OCI-M2 (cell line): ENCODE data around the gene BOC.
"Not testable (repeated sequence)": the region's sequence is repeated elsewhere in the genome, so short reads cannot be mapped to it uniquely, and the experiment has no call there.

ENCODE experiments used
- DNase-seq: peaks from one replicate; lab custom pipeline; 2025; ENCODE audit not compliant: unreplicated experiment; lab: John Stamatoyannopoulos, UW

The BOC gene, protein sequence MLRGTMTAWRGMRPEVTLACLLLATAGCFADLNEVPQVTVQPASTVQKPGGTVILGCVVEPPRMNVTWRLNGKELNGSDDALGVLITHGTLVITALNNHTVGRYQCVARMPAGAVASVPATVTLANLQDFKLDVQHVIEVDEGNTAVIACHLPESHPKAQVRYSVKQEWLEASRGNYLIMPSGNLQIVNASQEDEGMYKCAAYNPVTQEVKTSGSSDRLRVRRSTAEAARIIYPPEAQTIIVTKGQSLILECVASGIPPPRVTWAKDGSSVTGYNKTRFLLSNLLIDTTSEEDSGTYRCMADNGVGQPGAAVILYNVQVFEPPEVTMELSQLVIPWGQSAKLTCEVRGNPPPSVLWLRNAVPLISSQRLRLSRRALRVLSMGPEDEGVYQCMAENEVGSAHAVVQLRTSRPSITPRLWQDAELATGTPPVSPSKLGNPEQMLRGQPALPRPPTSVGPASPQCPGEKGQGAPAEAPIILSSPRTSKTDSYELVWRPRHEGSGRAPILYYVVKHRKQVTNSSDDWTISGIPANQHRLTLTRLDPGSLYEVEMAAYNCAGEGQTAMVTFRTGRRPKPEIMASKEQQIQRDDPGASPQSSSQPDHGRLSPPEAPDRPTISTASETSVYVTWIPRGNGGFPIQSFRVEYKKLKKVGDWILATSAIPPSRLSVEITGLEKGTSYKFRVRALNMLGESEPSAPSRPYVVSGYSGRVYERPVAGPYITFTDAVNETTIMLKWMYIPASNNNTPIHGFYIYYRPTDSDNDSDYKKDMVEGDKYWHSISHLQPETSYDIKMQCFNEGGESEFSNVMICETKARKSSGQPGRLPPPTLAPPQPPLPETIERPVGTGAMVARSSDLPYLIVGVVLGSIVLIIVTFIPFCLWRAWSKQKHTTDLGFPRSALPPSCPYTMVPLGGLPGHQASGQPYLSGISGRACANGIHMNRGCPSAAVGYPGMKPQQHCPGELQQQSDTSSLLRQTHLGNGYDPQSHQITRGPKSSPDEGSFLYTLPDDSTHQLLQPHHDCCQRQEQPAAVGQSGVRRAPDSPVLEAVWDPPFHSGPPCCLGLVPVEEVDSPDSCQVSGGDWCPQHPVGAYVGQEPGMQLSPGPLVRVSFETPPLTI

DNA sequence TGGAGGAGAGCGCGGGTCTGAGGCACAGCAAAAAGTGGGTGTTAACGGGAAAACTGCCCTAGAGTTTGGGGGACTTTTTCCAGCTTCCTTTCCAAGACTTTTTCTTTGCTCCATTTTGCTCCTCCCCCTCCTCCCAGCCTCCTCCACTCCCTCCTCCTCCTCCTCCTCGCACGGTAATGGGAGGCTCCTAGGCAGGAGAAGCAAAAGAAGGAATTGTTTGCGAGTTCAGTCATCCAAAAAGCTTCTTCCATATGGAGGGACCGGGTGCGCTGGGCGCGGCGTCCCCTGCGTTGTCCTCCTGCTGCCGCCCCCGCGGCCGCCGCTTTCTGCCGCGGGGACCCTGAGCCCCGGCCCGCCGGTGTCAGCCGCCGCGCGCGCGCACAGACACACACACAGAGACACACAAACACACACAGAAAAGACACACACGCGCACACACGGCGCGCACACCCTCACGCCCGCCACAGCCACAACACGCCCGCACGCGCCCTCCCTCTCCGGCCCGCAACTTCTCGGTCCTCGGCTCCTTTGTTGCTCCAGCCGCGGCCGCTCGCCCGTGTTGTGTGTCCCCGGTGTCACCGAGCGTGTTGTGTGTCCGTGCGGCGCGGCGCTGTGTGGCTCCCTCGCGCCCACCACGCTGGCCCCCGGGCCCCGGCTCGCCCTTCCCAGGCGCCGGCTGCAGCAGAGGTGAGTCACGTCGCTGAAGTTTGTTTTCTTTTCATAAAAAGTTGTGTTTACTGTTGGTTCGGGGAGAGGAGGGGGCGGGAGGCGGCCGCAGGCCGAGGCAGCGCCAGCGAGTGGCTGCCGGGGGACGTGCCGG is at the start of gene BOC:
TSS of gene BOC (plus strand) at position 228 of the 820 bp plus-strand sequence. CDS start 38,246 bp downstream, outside the sequence.
- DNase-seq = no peak

DNA sequence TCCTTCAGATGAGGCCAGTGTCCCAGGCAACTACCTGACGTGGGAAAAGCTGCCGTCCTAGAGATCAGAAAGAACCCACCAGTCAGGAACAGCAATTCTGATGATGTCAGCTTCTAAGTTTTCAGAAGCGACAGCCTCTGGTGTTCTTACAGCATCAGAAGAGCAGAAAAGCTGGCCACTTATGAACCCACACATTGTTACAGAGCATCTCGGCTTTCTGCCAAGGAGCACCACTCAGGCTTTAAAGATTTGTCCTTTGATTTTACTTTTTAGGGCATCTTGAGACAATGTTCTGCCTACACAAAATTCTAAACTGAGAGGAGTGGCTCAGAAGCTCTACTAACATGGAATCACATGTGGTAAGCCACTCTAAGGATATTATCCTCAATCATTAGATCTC is 49.7 kb upstream of the BOC start:
- DNase-seq = no peak

DNA sequence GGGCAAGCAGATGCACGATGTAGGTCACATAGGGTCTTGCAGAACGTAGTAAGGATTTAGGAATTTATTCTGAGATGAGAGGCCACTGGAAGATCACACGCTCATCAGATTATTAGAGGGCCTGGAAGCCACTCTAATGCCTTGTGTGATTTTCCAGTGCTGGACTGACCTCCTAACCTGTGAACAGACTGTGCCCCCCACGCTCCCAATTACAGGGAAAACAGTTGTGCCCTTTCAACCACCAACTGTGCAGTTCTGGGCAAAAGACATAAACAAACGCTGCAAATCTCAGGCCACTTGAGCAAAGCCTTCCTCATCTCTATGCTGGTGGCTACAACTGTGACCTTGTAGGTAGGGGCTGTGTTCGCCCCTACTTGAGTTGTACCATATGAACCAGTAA is 48.2 kb upstream of the BOC start:
- DNase-seq = no peak

DNA sequence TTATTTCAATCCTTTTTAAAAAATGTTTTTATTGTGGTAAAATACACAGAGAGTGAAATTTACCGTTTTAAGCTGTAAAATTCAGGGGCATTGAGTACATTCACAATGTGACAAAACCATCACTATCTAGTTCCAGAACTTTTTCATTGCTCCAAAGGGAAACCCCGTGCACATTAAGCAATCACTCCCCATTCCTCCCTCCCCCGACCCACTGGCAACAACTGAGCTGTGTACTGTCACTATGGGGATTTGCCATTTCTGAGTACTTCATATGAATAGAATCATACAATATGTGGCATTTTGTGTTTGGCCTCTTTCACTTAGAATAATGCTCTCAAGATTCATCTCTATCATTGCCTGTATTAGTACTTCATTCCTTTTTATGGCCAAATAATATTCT is 45.5 kb upstream of the BOC start:
- no peak for DNase-seq

DNA sequence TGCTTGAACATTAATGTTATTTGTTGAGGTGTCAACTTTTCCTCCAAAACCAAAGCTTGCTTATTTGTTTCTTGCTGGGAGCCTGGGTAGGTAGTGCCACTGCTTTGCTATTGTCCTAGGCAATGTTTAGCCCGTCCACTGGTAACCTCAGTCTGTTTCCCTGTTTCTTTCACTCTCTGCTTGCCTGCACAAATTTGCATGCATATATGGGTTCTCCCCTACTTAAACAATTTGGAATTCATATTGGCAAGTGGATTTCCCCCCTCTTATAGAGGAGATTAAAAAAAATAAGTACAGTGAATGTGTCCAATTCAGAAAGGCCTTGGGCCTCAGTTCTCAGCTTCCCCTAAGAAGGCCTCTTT is 45.0 kb upstream of the BOC start:
- no peak for DNase-seq

DNA sequence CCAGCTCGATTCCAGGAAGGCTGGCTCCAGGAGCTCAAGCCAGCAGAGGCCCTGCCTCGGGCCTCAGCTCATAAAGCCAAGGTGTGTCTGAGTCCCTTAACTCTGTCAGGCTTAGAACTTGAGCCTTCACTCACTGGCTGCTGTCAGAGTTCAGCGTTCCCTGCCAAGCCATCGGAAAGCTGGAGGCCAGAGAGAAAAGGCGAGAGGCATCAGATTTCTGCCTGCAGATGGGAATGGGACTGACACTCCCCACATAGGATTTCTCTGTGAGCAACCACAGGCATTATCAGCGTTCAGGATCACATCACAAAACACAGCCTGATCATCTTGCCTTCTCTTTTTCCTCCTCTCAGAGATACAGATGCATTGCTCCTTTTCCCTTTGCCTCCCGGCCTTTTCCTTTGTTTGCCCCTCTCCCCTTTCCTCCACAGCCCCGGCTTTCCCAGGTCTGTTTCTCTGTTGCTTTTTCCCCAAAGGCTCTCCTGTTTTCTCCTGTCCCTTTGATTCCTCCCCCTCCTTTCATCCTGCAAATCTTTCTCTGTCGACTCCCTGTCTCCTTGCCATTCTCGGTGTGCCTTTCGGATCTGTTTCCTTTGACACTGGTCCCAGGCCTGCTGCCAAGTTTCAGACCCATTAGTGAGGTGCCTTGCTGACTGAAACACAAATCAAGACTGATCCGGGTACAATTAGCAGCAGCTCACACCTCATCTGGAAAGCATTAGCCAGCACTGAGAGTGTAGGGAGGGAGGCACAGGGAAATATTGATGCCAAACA is 44.5 kb upstream of the BOC start:
- no peak for DNase-seq

DNA sequence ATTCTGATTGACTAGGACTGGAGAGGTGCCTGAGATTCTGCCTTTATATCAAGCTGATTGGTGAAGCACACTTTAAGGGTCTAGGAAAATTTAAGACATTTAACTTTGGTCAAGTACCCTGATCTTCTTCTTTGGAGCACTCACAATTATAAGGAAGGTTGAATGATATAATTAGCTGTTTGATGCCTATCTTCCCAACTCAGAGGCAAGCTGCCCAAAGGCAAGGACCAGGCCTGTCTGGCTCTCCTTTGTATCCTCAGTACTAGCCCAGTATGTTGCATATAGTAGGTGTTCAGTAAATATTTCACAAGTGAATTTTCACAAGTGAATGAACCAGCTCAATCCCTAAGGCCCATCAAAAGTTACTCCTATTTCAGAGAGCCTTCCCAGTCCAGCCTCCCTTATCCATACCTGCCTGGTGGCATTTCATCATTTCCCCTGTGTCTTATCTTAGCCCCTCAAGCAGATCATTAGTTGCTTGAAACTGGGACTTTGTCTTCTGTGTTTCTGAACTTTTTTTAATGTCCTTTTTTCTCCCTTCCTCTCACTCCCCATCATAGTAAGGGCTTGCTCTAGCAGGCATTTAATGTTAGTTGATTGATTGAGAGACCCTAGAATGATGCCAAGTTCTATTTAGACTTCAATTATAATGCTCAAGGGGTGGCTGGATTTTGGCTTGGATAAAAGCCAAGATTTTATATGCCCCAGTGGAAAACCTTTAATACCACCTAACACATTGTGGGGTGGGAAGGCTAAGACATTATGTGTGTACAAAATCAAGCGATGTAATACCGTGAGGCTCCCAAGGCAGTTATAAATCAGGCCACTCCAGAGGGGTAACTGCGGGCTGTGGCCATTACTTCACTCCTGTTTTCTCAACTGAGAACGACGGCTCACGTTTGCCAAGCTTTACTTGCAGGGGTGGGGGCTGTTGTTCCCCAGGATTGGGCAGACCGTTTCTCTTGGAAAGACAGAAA is 43.2 kb upstream of the BOC start:
- no peak for DNase-seq

DNA sequence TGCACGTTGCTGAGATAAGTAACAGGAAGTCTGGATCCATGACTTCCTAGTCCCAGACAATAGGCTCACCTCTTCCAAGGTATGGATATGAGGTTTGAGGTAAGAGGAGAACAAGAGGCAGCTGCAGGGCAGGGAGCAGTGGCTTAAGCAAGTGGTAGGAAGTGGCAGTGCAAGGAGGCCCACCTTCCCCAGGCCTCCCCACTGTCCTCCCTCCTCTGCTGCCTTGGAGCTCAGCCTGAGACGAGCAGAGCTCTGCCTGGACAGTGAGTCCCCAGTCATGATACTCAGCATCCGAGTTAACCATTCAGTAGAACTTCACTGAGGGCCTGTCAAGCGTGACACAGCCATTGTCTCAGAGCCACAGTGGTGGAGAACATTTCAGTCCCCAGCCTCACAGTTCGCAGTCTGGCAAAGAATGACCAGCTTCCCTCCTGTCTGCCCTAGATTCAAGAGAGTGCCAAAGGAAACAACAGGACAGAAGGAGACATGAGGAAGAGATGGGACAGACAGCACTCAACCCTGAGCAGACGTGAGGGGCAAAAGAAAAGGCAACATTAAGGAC is 41.4 kb upstream of the BOC start:
- no peak for DNase-seq

DNA sequence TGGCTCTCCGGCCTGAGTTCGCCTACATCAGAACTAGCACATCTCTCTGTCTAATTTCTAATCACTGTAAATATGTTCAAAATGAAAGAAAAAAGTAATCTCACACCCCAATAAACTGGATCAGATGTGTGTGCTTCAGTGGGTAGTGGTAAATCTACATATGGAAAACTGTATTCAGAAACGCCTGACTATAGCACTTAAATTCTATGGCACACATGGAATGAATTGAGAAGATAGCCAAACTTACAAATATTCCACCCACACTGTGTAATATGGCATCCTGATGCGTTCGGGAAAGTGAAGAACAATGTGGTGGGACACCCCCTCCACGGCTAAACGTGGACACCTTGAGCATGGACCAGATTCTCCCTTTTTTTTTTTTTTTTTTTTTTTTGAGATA is 40.6 kb upstream of the BOC start:
- DNase-seq = no peak

DNA sequence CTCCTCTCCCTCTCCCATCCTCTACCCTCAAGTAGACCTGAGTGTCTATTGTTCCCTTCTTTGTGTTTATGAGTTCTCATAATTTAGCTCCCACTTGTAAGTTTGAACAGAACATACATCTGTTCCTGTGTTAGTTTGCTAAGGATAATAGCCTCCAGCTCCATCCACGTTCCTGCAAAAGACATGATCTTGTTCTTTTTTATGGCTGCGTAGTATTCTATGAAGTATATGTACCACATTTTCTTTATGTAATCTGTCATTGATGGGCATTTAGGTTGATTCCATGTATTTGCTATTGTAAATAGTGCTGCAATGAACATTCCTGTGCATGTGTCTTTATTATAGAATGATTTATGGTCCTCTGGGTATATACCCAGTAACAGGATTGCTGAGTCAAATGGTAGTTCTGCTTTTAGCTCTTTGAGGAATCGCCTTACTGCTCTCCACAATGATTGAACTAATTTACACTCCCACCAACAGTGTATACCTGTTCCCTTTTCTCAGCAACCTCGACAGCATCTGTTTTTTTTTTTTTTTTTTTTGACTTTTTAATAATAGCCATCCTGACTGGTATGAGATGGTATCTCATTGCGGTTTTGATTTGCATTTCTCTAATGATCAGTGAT is 39.6 kb upstream of the BOC start:
- not testable (repeated sequence) for DNase-seq

DNA sequence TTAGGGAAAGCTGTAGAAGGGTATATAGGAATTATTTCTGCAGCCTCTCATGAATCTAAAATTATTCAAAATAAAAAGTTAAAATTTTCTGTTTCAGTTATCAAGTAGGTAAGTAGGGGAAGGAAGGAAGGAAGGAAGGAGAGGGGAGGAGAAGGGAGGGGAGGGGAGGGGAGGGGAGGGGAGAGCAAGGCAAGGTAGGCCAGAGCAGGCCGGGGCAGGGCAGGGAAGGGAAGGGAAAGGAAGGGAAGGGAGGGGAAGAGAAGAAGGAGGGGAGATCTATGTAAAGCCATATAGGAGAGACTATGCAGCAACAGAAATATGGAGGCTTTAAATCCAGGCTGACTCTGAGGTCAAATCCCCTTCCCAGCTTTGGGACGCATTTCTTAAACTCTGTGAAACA is 38.3 kb upstream of the BOC start:
- no peak for DNase-seq

DNA sequence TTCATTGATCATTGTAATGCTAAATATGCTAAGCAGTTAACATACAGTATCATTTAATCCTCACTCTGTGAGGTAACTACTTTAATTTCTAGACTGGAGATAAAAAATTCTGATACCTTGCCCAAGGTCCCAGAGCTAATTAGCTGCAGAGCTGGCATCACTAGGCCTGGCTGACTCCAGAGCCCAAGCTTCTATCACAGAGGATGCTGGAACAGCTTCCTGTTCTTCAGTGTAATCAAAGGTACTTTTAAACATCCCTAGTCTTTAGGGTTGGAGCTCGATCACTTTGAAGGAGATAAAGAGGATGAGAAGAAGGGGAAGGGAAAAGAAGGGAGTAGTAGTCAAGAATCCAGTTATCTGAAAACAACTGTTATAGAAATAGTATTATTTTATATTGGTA is 37.1 kb upstream of the BOC start:
- no peak for DNase-seq

DNA sequence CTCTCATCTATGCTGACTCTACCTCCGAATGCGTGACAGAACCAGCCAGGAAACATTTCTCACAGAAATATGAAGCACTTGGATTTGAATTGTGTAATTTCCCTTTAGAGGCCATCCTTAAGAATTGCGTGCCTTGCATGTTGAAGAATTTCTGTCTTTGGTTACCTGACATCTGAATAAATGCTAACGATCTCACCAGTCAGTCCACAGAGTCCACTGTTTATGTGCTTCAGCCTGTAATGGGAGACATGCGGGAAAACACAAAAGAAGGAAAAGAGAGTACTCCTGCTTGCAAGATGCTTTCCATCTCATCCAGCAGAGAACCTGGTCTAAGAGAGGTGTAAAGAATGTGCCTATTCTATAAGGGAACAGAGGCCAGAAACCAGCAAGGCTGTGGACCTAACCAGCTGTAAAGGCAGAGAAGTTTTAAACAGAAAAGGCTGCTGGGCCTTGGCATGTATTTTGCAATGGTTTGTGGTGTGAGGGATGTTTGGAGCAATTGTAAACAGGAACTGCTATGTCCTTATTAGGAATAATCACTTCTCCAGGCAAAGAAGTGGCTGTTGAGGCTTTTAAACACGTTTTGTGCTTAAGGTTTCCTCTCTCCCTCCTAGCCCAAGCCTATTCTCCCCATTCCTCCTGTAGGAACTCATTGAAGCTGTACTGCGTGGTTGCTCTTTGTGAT is 36.4 kb upstream of the BOC start:
- DNase-seq = no peak

DNA sequence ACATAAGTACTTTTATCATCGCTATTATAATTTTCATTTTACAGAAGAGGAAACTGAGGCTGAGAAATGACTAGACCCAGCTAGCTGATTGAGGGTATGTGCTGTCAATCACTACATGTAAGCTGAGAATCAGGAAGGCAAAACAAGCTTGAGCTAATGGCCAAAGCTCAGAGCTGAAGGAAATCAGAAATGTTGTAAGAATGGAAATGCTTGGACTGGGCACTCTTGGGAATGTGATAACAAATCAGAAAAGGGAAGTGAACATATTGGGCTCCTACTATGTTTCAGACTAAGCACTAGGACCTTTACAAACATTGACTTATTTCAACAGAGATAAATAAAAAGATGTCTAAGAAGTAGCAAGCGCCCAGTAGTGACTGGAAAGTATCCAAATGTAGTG is 33.8 kb upstream of the BOC start:
- DNase-seq = no peak

DNA sequence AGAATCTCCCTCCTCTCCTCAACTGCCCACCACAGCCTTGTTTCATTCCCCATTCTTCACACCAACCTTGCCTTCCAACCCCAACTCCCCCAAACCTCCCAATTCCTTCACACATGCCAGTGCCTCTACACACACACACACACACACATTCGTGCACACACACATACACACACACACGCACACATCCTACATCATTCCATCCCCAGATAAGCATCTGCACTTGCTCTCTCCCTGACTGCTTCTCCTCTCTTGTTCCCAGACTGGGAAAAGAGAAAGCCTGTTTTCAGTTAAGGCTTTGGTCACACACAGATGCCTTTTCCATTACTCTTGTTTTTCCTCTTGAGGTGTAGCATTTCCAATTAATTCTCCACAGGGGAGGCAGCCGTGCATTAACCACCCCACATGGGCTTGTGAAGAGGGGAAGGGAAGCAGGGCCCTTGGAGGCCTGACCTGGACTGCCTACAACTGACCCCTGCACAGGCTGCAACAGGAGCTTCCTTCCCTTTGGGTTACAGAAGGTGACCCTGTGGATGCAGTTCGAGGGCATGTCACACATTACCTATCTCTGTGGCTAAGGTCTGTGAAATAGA is 32.0 kb upstream of the BOC start:
- DNase-seq = no peak

DNA sequence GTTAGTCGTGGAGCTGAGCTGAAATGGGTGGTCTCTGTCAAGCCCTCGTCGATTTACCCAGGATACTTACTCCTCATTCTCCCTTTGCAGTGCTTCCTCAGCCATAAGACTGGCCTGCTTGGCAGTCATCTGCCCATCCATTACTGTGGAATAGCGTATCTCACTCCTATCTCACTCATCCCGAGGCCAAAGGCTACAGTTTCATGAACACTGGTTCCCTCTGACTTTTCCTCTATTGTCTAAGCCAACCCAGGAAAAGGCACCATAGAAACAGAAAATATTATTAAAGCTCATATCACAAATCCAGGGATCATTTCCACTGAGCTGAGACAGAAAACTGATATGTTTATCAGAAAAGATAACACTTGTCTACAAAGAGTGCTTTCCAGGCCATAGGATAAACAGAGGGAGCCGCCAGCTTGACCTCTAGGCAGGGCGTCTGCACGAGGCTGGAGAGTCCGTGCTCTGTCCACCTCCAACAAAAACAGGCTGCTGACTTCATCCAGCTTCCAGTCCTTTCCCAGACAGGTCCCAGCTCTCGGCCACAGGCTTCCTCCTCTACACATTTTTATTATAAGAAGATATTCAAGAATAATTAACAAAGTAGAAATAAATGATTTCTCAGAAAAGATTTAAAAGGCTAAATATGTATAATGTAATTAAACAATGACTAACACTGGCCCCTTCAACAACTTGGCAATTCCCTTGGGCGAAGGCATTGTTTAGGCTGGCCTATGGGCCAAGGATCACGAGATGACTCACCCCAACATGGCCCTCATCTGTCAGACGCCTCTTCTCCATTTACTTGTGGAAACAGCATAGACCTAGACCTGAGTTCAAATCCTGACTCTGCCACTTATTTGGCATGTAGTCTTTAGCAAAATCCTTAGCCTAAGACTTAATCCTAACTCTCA is 27.4 kb upstream of the BOC start:
- DNase-seq = no peak
